WTC11 (cell line): ENCODE results near the gene PLD3. TPM values are rescaled to one million over a fixed set of nuclear protein-coding genes. Genes with fewer than 3 reads are reported as not detected.

Source experiments
- ATAC-seq: fragments of 200-7000 bp; cut with Tn5 transposase; 2 replicates; pipeline ENCODE4 v1.10.0; 2021; ENCODE audit warnings: mild to moderate bottlenecking, moderate library complexity
- CTCF ChIA-PET: fragments of 300-600 bp; sonication (Branson Sonifier 250); formaldehyde crosslinking; loops from one replicate; lab custom pipeline; 2021; ENCODE audit warnings: antibody characterized with exemption; lab: Charles Lee
- POLR2A ChIA-PET: fragments of 350-600 bp; sonication (Branson Sonifier 250); formaldehyde crosslinking; loops from one replicate; lab custom pipeline; 2021; ENCODE audit warnings: antibody characterized with exemption; lab: Charles Lee
- DNase-seq: peaks from one replicate; pipeline ENCODE4 v3.0.0; 2021; ENCODE audit warnings: low spot score
- H3K27ac Mint-ChIP-seq: 2 replicates; pipeline ENCODE4 v1.8.0; 2021; ENCODE audit warnings: mixed read lengths
- H3K27me3 Mint-ChIP-seq: 2 replicates; pipeline ENCODE4 v1.8.0; 2021; ENCODE audit warnings: low read depth, mild to moderate bottlenecking, moderate library complexity, mixed read lengths
- H3K36me3 Mint-ChIP-seq: 2 replicates; pipeline ENCODE4 v1.8.0; 2021; ENCODE audit warnings: mixed read lengths
- H3K4me1 Mint-ChIP-seq: 2 replicates; pipeline ENCODE4 v1.8.0; 2022; ENCODE audit warnings: mixed read lengths
- H3K4me3 Mint-ChIP-seq: 2 replicates; pipeline ENCODE4 v1.8.0; 2021; ENCODE audit warnings: mild to moderate bottlenecking, moderate library complexity, mixed read lengths
- H3K9me3 Mint-ChIP-seq: 2 replicates; pipeline ENCODE4 v1.8.0; 2021; ENCODE audit warnings: mixed read lengths
- CREM ChIP-seq: sonication (generic); formaldehyde crosslinking; IDR thresholded peaks from 2 replicates; pipeline ENCODE4 v1.8.1; 2022; ENCODE audit warnings: mild to moderate bottlenecking, missing genetic modification reagents, moderate library complexity
- ESRRA ChIP-seq: sonication (generic); formaldehyde crosslinking; IDR thresholded peaks from 2 replicates; pipeline ENCODE4 v1.8.1; 2022; ENCODE audit warnings: mild to moderate bottlenecking, missing genetic modification reagents, borderline replicate concordance
- GRHL2 ChIP-seq: fragments of 250-450 bp; sonication (Bioruptor Pico); IDR thresholded peaks from 2 replicates; pipeline ENCODE4 v1.8.0; 2022; ENCODE audit warnings: mild to moderate bottlenecking, moderate library complexity; ENCODE audit not compliant: insufficient replicate concordance, severe bottlenecking
- MYBL2 ChIP-seq: sonication (generic); formaldehyde crosslinking; IDR thresholded peaks from 2 replicates; pipeline ENCODE4 v1.8.1; 2023; ENCODE audit warnings: mild to moderate bottlenecking, moderate library complexity, missing genetic modification reagents
- NFE2L1 ChIP-seq: sonication (generic); formaldehyde crosslinking; IDR thresholded peaks from 2 replicates; pipeline ENCODE4 v1.8.1; 2023; ENCODE audit warnings: missing genetic modification reagents
- NR2C2 ChIP-seq: sonication (generic); formaldehyde crosslinking; IDR thresholded peaks from 2 replicates; pipeline ENCODE4 v1.8.0; 2022; ENCODE audit warnings: mild to moderate bottlenecking, missing genetic modification reagents
- OVOL2 ChIP-seq: fragments of 250-450 bp; sonication (Bioruptor Pico); IDR thresholded peaks from 2 replicates; pipeline ENCODE4 v1.9.0; 2021; ENCODE audit warnings: mild to moderate bottlenecking, borderline replicate concordance
- SP1 ChIP-seq: sonication (generic); formaldehyde crosslinking; conservative IDR thresholded peaks from 2 replicates; pipeline ENCODE4 v1.8.1; 2022; ENCODE audit warnings: missing genetic modification reagents
- TP53 ChIP-seq: sonication (generic); formaldehyde crosslinking; IDR thresholded peaks from 2 replicates; pipeline ENCODE4 v1.8.1; 2023; ENCODE audit warnings: mild to moderate bottlenecking, missing genetic modification reagents
- ZBTB21 ChIP-seq: sonication (generic); formaldehyde crosslinking; IDR thresholded peaks from 2 replicates; pipeline ENCODE4 v1.8.1; 2023; ENCODE audit warnings: mild to moderate bottlenecking, missing genetic modification reagents, borderline replicate concordance
- ZNF671 ChIP-seq: fragments of 250-450 bp; sonication (Bioruptor Pico); IDR thresholded peaks from 2 replicates; pipeline ENCODE4 v1.8.0; 2021; ENCODE audit warnings: mild to moderate bottlenecking
- total RNA-seq: library from RNA; stranded (reverse); gene quantifications from 3 replicates; pipeline ENCODE4 v1.2.3, GENCODE V29; 2021
- TF ChIP-seq, protein P1 (sequence below): sonication (generic); formaldehyde crosslinking; IDR thresholded peaks from 2 replicates; pipeline ENCODE4 v1.8.0; 2022; ENCODE audit warnings: mild to moderate bottlenecking, missing genetic modification reagents
- TF ChIP-seq, protein P2 (sequence below): sonication (generic); formaldehyde crosslinking; IDR thresholded peaks from 2 replicates; pipeline ENCODE4 v1.8.1; 2023; ENCODE audit warnings: mild to moderate bottlenecking, moderate library complexity, missing genetic modification reagents
- TF ChIP-seq, protein P3 (sequence below): sonication (generic); formaldehyde crosslinking; IDR thresholded peaks from 2 replicates; pipeline ENCODE4 v1.8.0; 2023; ENCODE audit warnings: missing genetic modification reagents, mild to moderate bottlenecking, borderline replicate concordance
- TF ChIP-seq, protein P4 (sequence below): sonication (generic); formaldehyde crosslinking; IDR thresholded peaks from 2 replicates; pipeline ENCODE4 v1.8.0; 2022; ENCODE audit warnings: missing genetic modification reagents
- TF ChIP-seq, protein P5 (sequence below): sonication (generic); formaldehyde crosslinking; IDR thresholded peaks from 2 replicates; pipeline ENCODE4 v1.8.0; 2023; ENCODE audit warnings: missing genetic modification reagents

Gene PLD3
- total RNA-seq, 1 experiment from 2014 or later: 190 TPM

DNA sequence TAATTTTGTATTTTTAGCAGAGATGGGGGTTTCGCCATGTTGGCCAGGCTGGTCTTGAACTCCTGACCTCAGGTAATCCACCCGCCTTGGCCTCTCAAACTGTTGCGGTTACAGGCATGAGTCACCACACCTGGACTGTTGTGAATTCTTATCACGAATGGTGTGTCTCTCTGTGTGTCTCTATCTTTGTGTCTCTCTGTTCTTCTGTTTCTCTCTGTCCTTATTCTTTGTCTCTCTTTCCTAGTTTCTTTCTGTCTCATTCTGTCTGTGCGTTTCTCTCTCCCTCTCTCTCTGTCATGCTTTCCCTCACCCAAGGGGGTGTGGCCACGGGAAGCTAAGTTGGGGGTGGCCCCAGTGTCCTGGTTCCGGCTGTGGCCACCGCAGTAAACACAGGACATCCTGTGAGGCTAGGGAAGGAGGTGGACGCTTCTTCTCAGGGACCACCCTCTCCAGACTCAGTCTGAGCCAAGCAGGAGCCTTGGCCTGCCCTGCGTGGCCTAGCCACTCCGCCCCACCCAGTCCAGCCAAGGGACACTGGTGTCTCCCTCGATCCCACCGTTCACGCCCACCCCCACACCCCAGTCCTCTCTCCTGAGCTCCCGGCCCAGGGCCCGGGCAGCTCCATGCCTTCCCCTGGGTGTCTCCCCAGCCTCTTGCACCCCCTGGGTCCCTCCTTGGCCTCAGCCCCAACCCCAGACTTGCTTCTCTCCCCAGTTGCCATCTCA is 68.6 kb downstream of the PLD3 start:
- no peaks in the 10 kb centered on the region for H3K36me3 Mint-ChIP-seq
- TF ChIP-seq OVOL2 (CRISPR knock-in tag) (no peak), SP1 (CRISPR knock-in tag) (0 out of 2 replicates have a peak, but pooled peaks have one; percentile 19), ESRRA (CRISPR knock-in tag) (no peak), MYBL2 (CRISPR knock-in tag) (no peak)
- TF ChIP-seq, protein P1, sequence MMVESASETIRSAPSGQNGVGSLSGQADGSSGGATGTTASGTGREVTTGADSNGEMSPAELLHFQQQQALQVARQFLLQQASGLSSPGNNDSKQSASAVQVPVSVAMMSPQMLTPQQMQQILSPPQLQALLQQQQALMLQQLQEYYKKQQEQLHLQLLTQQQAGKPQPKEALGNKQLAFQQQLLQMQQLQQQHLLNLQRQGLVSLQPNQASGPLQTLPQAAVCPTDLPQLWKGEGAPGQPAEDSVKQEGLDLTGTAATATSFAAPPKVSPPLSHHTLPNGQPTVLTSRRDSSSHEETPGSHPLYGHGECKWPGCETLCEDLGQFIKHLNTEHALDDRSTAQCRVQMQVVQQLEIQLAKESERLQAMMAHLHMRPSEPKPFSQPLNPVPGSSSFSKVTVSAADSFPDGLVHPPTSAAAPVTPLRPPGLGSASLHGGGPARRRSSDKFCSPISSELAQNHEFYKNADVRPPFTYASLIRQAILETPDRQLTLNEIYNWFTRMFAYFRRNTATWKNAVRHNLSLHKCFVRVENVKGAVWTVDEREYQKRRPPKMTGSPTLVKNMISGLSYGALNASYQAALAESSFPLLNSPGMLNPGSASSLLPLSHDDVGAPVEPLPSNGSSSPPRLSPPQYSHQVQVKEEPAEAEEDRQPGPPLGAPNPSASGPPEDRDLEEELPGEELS (CRISPR knock-in tag): no peak
- TF ChIP-seq, protein P2, sequence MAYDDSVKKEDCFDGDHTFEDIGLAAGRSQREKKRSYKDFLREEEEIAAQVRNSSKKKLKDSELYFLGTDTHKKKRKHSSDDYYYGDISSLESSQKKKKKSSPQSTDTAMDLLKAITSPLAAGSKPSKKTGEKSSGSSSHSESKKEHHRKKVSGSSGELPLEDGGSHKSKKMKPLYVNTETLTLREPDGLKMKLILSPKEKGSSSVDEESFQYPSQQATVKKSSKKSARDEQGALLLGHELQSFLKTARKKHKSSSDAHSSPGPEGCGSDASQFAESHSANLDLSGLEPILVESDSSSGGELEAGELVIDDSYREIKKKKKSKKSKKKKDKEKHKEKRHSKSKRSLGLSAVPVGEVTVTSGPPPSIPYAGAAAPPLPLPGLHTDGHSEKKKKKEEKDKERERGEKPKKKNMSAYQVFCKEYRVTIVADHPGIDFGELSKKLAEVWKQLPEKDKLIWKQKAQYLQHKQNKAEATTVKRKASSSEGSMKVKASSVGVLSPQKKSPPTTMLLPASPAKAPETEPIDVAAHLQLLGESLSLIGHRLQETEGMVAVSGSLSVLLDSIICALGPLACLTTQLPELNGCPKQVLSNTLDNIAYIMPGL: no peak
- CTCF ChIA-PET: interaction anchor here (0.6 to 1.2 kb wide), 4 partner anchors 9 to 343 kb away, joined by 3 to 5 read pairs (median 3); partner anchors contain the start of gene SERTAD1
- peaks cover 29% of the 10 kb centered on the region for H3K4me1 Mint-ChIP-seq
- peak overlapping the region; percentile 41 for H3K27ac Mint-ChIP-seq
- DNase-seq: no peak
- ATAC-seq: no peak
- no peaks in the 10 kb centered on the region; the same call in 1 of the 2 replicates for H3K27me3 Mint-ChIP-seq
- H3K4me3 Mint-ChIP-seq: no peak overlapping the region
- no peaks in the 10 kb centered on the region for H3K9me3 Mint-ChIP-seq
- POLR2A ChIA-PET: interaction anchor here (0.6 kb wide), 1 partner anchor 27 kb away, joined by 3 read pairs; no protein-coding TSS in a partner anchor

DNA sequence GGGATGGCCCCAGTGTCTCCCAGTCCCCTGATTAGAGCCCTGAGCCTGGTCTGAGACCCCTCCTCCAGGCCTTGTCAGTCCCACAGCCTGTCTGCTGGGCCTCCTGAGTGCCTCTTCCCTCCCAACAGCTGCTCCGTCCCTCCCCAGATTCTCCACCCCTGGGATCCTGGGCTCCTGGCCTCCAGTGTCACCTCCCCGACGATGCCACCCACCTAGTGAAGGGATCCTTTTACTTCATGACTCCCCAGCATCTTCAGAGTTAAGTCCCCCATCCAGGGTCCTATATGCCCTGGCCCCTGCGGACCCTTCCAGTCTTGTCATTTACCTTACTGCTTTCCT is 69.1 kb downstream of the PLD3 start:
- ATAC-seq (no peak), DNase-seq (no peak)
- CTCF ChIA-PET: interaction anchor here (0.6 to 1.2 kb wide), 4 partner anchors 9 to 342 kb away, joined by 3 to 5 read pairs (median 3); partner anchors contain the start of gene SERTAD1
- POLR2A ChIA-PET: interaction anchor here (0.6 kb wide), 1 partner anchor 26 kb away, joined by 3 read pairs; no protein-coding TSS in a partner anchor
- Mint-ChIP-seq H3K27ac (no peak overlapping the region), H3K27me3 (no peaks in the 10 kb centered on the region; the same call in 1 of the 2 replicates), H3K4me3 (no peak overlapping the region), H3K4me1 (peaks cover 32% of the 10 kb centered on the region), H3K9me3 (no peaks in the 10 kb centered on the region), H3K36me3 (no peaks in the 10 kb centered on the region; the same call in 1 of the 2 replicates)
- TF ChIP-seq, protein P3, sequence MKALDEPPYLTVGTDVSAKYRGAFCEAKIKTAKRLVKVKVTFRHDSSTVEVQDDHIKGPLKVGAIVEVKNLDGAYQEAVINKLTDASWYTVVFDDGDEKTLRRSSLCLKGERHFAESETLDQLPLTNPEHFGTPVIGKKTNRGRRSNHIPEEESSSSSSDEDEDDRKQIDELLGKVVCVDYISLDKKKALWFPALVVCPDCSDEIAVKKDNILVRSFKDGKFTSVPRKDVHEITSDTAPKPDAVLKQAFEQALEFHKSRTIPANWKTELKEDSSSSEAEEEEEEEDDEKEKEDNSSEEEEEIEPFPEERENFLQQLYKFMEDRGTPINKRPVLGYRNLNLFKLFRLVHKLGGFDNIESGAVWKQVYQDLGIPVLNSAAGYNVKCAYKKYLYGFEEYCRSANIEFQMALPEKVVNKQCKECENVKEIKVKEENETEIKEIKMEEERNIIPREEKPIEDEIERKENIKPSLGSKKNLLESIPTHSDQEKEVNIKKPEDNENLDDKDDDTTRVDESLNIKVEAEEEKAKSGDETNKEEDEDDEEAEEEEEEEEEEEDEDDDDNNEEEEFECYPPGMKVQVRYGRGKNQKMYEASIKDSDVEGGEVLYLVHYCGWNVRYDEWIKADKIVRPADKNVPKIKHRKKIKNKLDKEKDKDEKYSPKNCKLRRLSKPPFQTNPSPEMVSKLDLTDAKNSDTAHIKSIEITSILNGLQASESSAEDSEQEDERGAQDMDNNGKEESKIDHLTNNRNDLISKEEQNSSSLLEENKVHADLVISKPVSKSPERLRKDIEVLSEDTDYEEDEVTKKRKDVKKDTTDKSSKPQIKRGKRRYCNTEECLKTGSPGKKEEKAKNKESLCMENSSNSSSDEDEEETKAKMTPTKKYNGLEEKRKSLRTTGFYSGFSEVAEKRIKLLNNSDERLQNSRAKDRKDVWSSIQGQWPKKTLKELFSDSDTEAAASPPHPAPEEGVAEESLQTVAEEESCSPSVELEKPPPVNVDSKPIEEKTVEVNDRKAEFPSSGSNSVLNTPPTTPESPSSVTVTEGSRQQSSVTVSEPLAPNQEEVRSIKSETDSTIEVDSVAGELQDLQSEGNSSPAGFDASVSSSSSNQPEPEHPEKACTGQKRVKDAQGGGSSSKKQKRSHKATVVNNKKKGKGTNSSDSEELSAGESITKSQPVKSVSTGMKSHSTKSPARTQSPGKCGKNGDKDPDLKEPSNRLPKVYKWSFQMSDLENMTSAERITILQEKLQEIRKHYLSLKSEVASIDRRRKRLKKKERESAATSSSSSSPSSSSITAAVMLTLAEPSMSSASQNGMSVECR: no peak
- TF ChIP-seq GRHL2 (CRISPR knock-in tag) (no peak), ESRRA (CRISPR knock-in tag) (no peak), CREM (CRISPR knock-in tag) (no peak), NFE2L1 (CRISPR knock-in tag) (no peak), ZNF671 (no peak), ZBTB21 (CRISPR knock-in tag) (no peak), NR2C2 (CRISPR knock-in tag) (no peak), TP53 (CRISPR knock-in tag) (no peak)
- TF ChIP-seq, protein P4, sequence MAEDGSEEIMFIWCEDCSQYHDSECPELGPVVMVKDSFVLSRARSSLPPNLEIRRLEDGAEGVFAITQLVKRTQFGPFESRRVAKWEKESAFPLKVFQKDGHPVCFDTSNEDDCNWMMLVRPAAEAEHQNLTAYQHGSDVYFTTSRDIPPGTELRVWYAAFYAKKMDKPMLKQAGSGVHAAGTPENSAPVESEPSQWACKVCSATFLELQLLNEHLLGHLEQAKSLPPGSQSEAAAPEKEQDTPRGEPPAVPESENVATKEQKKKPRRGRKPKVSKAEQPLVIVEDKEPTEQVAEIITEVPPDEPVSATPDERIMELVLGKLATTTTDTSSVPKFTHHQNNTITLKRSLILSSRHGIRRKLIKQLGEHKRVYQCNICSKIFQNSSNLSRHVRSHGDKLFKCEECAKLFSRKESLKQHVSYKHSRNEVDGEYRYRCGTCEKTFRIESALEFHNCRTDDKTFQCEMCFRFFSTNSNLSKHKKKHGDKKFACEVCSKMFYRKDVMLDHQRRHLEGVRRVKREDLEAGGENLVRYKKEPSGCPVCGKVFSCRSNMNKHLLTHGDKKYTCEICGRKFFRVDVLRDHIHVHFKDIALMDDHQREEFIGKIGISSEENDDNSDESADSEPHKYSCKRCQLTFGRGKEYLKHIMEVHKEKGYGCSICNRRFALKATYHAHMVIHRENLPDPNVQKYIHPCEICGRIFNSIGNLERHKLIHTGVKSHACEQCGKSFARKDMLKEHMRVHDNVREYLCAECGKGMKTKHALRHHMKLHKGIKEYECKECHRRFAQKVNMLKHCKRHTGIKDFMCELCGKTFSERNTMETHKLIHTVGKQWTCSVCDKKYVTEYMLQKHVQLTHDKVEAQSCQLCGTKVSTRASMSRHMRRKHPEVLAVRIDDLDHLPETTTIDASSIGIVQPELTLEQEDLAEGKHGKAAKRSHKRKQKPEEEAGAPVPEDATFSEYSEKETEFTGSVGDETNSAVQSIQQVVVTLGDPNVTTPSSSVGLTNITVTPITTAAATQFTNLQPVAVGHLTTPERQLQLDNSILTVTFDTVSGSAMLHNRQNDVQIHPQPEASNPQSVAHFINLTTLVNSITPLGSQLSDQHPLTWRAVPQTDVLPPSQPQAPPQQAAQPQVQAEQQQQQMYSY: no peak
- TF ChIP-seq, protein P5, sequence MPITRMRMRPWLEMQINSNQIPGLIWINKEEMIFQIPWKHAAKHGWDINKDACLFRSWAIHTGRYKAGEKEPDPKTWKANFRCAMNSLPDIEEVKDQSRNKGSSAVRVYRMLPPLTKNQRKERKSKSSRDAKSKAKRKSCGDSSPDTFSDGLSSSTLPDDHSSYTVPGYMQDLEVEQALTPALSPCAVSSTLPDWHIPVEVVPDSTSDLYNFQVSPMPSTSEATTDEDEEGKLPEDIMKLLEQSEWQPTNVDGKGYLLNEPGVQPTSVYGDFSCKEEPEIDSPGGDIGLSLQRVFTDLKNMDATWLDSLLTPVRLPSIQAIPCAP (CRISPR knock-in tag): no peak
